HTR-8/SVneo (cell line): Measurements from ENCODE around the gene RNF44.

ENCODE experiments used
- DNase-seq: peaks from one replicate; pipeline ENCODE4 v3.0.0; 2011; ENCODE audit warnings: low spot score, mixed read lengths; ENCODE audit not compliant: insufficient read length
- FAIRE-seq: peaks from 2 replicates; lab custom pipeline; 2011; peaks lifted over from hg19 to GRCh38; lab: Jason Lieb, UNC

The RNF44 gene

GRCh38 chr5:176537554-176538229 is 490 bp upstream of the RNF44 start:
- DNase-seq (peak; percentile 96), FAIRE-seq (peak; percentile 85)

- DNase-seq (peak; percentile 66), FAIRE-seq (no peak)
Observed at GRCh38 chr5:176536132-176536901, 885 bp downstream of the RNF44 start.

GRCh38 chr5:176535664-176536131 is 1.5 kb downstream of the RNF44 start:
- DNase-seq (no peak), FAIRE-seq (no peak)

GRCh38 chr5:176535101-176535663 is 2.0 kb downstream of the RNF44 start:
- DNase-seq (no peak), FAIRE-seq (no peak)

GRCh38 chr5:176534640-176535039 is 2.6 kb downstream of the RNF44 start:
- no peak for DNase-seq
- no peak for FAIRE-seq

GRCh38 chr5:176533894-176534611 is 3.1 kb downstream of the RNF44 start:
- no peak for DNase-seq
- no peak for FAIRE-seq

- no peak for DNase-seq
- FAIRE-seq: no peak
Observed at GRCh38 chr5:176533390-176533789, 3.8 kb downstream of the RNF44 start.

- DNase-seq (no peak), FAIRE-seq (no peak)
Observed at GRCh38 chr5:176532795-176533194, 4.4 kb downstream of the RNF44 start.

GRCh38 chr5:176531902-176532493 is 5.2 kb downstream of the RNF44 start:
- no peak for FAIRE-seq
- no peak for DNase-seq

GRCh38 chr5:176530983-176531901 is 6.0 kb downstream of the RNF44 start:
- FAIRE-seq (no peak), DNase-seq (no peak)

- FAIRE-seq: no peak
Observed at GRCh38 chr5:176530393-176530982, 6.7 kb downstream of the RNF44 start.

GRCh38 chr5:176529741-176530141 is 7.5 kb downstream of the RNF44 start:
- DNase-seq (no peak), FAIRE-seq (no peak)

More at GRCh38 chr5:176530393-176530982, 6.7 kb downstream of the RNF44 start:
- no peak for DNase-seq

- FAIRE-seq: no peak
Observed at GRCh38 chr5:176529116-176529740, 8.0 kb downstream of the RNF44 start.

GRCh38 chr5:176528761-176529115 is 8.5 kb downstream of the RNF44 start:
- DNase-seq (no peak), FAIRE-seq (no peak)

More at GRCh38 chr5:176529116-176529740, 8.0 kb downstream of the RNF44 start:
- no peak for DNase-seq

- no peak for FAIRE-seq
- no peak for DNase-seq
Observed at GRCh38 chr5:176528301-176528700, 8.9 kb downstream of the RNF44 start.

GRCh38 chr5:176527246-176528222 is 9.7 kb downstream of the RNF44 start:
- FAIRE-seq: no peak
- DNase-seq: no peak

- DNase-seq (no peak), FAIRE-seq (no peak)
Observed at GRCh38 chr5:176526462-176526861, 10.7 kb downstream of the RNF44 start.
